HG02938 (cell line): ENCODE measurements around the gene CERS3.
"Not testable (repeated sequence)": the region's sequence is repeated elsewhere in the genome, so short reads cannot be mapped to it uniquely, and the experiment has no call there.

Source experiments
- ATAC-seq: cut with Tn5 transposase; IDR thresholded peaks from one replicate; pipeline ENCODE4 v1.9.1; 2021; ENCODE audit warnings: mild to moderate bottlenecking, moderate library complexity; ENCODE audit not compliant: unreplicated experiment

CERS3 gene

GRCh38 chr15:100468285-100468684 lies 60.5 kb downstream of the CERS3 start:
- no peak for ATAC-seq

GRCh38 chr15:100466073-100466472 lies 62.7 kb downstream of the CERS3 start:
- ATAC-seq, result no peak

GRCh38 chr15:100464888-100465287 lies 63.9 kb downstream of the CERS3 start:
- no peak for ATAC-seq

DNA sequence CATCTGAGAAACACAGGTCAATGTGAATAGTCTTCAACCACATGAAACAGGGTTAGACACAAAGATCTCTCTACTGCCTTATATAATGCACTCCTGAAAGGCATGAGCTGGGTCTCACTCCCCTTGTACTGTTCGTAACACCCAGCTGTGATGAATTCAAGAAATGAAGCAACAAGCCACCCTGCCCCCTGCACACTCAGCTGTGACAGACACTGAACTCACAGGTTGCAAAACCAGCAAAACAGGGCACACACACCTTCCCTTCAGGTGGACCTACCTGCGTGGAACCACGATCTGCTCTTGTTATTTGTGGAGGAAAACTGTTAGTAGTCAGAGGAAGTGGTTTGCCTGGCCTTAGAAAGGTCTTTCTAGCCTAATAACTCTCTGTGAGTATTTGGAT lies 64.5 kb downstream of the CERS3 start:
- no peak for ATAC-seq

GRCh38 chr15:100463515-100463914 lies 65.2 kb downstream of the CERS3 start:
- ATAC-seq, result no peak

GRCh38 chr15:100461049-100461448 lies 67.7 kb downstream of the CERS3 start:
- peak; percentile 50 for ATAC-seq

- no peak for ATAC-seq
These were observed 71.5 kb downstream of the CERS3 start for GRCh38 chr15:100457201-100457600.

- ATAC-seq, result no peak
These were observed 74.6 kb downstream of the CERS3 start for GRCh38 chr15:100454148-100454547.

DNA sequence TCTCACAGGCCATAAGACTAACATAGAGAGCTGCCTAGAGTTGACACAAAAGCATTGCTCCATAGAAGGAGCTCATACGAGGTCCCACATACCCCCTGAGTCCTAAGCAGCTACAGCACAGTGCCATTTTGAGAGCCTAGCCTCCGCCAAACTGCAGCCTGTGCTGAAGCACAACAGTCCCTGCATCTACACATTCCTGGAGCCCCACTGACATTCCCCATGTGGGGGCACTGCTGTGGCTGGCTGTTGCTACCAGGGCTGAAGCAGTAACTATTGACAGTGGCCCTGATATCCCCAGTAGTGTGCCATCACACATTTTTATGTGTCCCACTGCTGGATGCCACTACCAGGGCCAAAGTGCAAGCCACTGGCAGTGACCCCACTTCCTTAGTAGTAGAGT lies 80.3 kb downstream of the CERS3 start:
- no peak for ATAC-seq

- ATAC-seq, result not testable (repeated sequence)
These were observed 87.7 kb downstream of the CERS3 start for GRCh38 chr15:100441063-100441462.

GRCh38 chr15:100439514-100439913 lies 89.2 kb downstream of the CERS3 start:
- no peak for ATAC-seq

DNA sequence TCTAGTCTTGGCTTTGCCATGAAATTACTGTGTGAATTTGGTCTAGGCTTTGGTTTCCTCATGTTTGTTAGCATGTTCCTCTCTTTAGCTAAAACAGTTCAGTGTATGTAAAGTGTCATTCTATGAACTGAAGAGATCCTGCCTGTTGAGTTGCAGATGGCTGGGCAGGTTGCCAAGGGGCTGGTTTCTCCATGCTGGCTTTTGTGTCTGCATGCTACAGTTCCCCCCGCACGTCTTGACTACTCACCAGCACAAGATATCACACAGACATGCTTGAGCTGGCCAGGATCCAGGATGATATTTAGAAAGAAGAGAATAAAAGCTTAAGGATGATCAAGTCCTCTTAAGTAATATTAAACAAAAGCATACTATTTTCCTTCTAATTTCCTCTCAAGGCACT lies 90.2 kb downstream of the CERS3 start:
- ATAC-seq, result peak; percentile 95

DNA sequence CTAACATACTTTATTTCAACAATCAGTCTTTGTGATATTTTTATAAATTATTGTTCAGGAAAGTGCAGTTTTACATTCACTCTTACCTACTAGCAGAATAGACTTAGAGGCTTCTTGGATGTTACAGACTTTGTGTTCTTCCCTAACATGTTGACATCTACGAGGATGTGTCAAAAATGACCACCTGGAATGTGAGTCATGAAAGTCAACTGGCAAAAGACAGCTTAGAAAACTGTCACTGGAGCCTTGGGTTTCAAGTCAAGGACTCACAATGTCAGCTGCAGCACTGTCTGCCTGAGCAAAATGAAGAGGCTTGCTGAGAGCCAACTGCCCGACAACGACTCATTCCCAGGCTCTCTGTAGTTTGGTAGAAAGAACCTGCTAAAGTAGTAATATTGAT lies 91.5 kb downstream of the CERS3 start:
- ATAC-seq, result no peak

DNA sequence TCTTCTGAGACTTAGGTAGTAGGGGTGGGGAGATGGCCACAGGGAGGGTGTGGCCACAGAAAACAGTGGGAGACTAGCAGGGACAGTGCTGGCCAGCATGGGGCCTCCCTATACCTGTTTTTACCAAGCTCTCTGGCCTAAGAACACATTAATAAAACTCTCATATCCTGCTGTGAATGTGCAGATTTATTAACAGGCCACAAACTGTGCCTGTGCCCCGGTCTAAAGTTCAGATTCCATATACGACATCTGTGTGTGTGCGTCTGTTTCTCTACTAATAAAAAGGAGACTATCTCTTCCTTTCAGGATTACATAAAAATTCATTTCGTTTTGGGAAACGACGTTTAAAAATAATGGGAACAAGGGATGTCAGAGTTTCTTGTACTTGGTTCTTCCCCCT lies 94.2 kb downstream of the CERS3 start:
- no peak for ATAC-seq

DNA sequence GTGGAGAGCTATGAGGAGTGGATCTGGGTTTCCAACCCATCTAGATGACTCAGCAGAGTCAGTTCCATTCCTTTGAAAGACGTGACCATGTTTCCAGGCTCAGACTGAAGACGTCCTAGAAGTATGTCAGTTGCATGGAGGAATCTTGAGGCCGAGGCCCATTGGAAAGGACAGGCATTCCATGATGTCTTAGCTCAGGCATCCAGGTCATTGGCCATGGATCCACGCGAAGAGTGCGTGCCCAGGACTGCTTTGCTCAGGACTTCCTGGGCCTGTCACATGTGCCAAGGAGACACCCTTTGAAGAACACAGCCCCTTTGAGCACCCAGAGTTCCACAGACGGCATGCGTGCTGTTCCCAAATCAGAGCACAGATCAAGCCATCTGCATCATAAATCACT lies 94.7 kb downstream of the CERS3 start:
- ATAC-seq, result no peak

- no peak for ATAC-seq
These were observed 95.4 kb downstream of the CERS3 start for GRCh38 chr15:100433304-100433703.

- ATAC-seq, result no peak
These were observed 98.3 kb downstream of the CERS3 start for GRCh38 chr15:100430411-100430810.

- no peak for ATAC-seq
These were observed 99.5 kb downstream of the CERS3 start for GRCh38 chr15:100429116-100429728.

- no peak for ATAC-seq
These were observed 101.8 kb downstream of the CERS3 start for GRCh38 chr15:100426937-100427336.

- ATAC-seq, result no peak
These were observed 123.6 kb downstream of the CERS3 start for GRCh38 chr15:100405179-100405578.

DNA sequence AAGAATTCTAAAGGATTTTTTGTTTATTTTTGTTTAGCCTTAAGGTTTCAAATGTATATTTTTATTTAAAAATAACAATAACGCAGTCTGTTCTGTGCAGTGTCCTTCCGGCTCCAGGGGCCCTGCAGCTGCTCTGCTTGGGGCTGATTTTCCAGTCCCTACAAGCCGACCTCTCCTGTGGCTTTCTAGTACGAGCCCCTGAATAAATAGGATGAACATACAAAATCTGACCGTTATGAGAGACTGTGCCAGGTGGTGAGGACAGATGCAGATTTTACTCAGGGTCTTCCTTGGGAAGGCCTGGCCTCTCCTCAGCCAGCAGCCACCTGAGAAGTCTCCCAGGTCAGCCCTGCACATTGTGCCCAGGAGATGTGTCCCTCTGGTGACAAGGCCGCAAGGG lies 127.8 kb downstream of the CERS3 start:
- ATAC-seq, result no peak

DNA sequence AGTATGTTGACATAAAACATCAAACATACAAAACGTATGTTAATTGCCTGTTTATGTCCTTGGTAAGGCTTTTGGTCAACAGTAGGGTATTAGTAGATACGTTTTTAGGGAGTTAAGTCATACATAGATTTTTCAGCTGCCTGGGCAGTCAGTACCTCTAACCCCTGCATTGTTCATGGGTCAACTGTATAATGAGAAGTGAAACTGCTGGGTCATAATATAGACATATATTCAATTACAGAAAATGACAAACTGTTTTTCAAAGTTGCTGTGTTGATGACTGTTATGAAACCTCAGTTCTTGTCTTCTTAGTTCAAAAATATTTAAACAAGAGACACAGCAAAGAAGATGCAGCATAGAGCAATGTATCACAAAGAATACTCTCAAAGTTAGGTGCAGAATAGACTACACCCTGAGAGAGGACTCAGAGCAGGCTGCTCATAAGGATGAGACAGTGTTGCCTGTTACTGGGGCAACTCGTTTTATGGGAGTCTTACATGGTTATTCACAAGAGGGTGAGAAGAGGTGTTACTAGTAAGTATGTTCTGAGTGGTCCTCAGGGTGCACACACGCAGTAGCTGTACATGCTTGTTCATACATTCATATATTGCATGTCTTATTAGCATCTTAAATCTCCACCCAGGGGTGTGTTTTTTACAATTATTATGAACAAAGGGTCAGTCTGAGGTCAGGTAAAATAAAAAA lies 133.9 kb downstream of the CERS3 start:
- ATAC-seq, result no peak

DNA sequence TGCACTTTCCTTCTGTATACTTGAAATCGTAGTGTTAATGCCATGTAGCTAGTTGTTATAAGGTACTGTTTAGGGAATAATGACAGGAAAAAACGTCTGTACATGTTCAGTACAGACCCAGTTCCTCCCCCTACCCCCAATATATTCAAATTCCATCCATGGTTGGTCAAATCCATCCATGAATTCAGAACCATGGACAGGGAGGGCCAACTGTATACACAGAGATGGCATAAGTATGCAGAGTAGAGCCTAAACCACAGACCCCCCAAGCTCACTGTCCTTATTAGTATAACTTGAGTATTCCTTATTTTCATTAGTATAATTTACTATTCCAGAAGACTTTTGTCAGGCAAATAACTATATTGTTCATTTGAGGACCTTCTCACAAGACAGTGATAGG lies 135.7 kb downstream of the CERS3 start:
- no peak for ATAC-seq
